Panc1 (cell line): ENCODE data around the gene VAMP2. TPM values are rescaled to one million over a fixed set of nuclear protein-coding genes. Genes with fewer than 3 reads are reported as not detected.

ENCODE experiments used
- ATAC-seq: fragments of 200-7000 bp; cut with Tn5 transposase; 2 replicates; pipeline ENCODE4 v1.9.1; 2020; ENCODE audit warnings: mild to moderate bottlenecking, moderate library complexity
- BruUV-seq: library from RNA; stranded (reverse); fragments of 400-500 nt; replicated peaks from 2 replicates; lab custom pipeline; 2021; lab: Mats Ljungman, UMichigan
- CTCF ChIA-PET: fragments of 300-600 bp; sonication (Branson Sonifier 250); formaldehyde crosslinking; loops from one replicate; lab custom pipeline; 2022; ENCODE audit warnings: antibody characterized with exemption; lab: Charles Lee
- POLR2A ChIA-PET: fragments of 300-600 bp; sonication (Branson Sonifier 250); formaldehyde crosslinking; loops from one replicate; lab custom pipeline; 2022; ENCODE audit warnings: antibody characterized with exemption; lab: Charles Lee
- DNase-seq: peaks from one replicate; pipeline ENCODE4 v3.0.0-alpha.2; 2010; ENCODE audit warnings: low read depth, low spot score
- H3K27ac ChIP-seq: 2 replicates; pipeline ENCODE4 v1.5.1; 2011; ENCODE audit warnings: mild to moderate bottlenecking, low read length, inconsistent platforms
- H3K27me3 ChIP-seq: fragments of 200-500 bp; sonication (Bioruptor generic); 2 replicates; pipeline ENCODE4 v1.6.0; 2014; ENCODE audit warnings: low read length, inconsistent platforms; ENCODE audit not compliant: control insufficient read depth, insufficient read depth
- H3K36me3 ChIP-seq: fragments of 200-500 bp; sonication (Bioruptor generic); 2 replicates; pipeline ENCODE4 v1.5.1; 2014; ENCODE audit warnings: inconsistent platforms, mild to moderate bottlenecking, low read length, moderate library complexity; ENCODE audit not compliant: control insufficient read depth, insufficient read depth
- H3K4me1 ChIP-seq: 2 replicates; pipeline ENCODE4 v1.5.1; 2011; ENCODE audit warnings: inconsistent platforms, mild to moderate bottlenecking, low read length, moderate library complexity; ENCODE audit not compliant: control insufficient read depth, insufficient read depth
- H3K4me3 ChIP-seq, 2 experiments: 2 replicates each; pipeline ENCODE4 v1.5.1; 2011 to 2012; ENCODE audit warnings: low read depth in 2 of 2, low read length in 2 of 2, mild to moderate bottlenecking in 2 of 2, inconsistent platforms in 1 of 2, moderate library complexity in 1 of 2
- H3K9me3 ChIP-seq: fragments of 200-500 bp; sonication (Bioruptor generic); 2 replicates; pipeline ENCODE4 v1.5.1; 2014; ENCODE audit warnings: low read depth, mild to moderate bottlenecking, inconsistent platforms, low read length, moderate library complexity; ENCODE audit not compliant: control insufficient read depth, insufficient read depth
- CTCF ChIP-seq: fragments of 450-650 bp; IDR thresholded peaks from 2 replicates; pipeline ENCODE4 v1.5.1; 2017; ENCODE audit warnings: mild to moderate bottlenecking
- POLR2AphosphoS5 ChIP-seq: IDR thresholded peaks from 2 replicates; pipeline ENCODE4 v1.6.1; 2012; ENCODE audit warnings: mild to moderate bottlenecking, low read depth, low read length, moderate library complexity
- REST ChIP-seq, 2 experiments: IDR thresholded peaks; 2 replicates each; pipeline ENCODE4 v1.6.1; 2011 to 2012; ENCODE audit warnings: low read depth in 2 of 2, control low read depth in 1 of 2, low read length in 1 of 2, mild to moderate bottlenecking in 1 of 2, moderate library complexity in 1 of 2; ENCODE audit not compliant: insufficient read depth in 1 of 2
- TCF7L2 ChIP-seq: IDR thresholded peaks from 2 replicates; pipeline ENCODE4 v1.6.1; 2011; ENCODE audit warnings: mild to moderate bottlenecking, low read depth, low read length, inconsistent platforms
- in situ Hi-C: cut with HindIII; loops from 2 replicates; pipeline ENCODE4 v1.10.0; 2016; ENCODE audit warnings: low sequenced_read_pairs, low pct_unique_long_range_greater_than_20kb
- intact Hi-C: fragments of 100-400 bp; cut with micrococcal nuclease; formaldehyde crosslinking; loops from one replicate; pipeline ENCODE4 v1.10.0; 2022; ENCODE audit not compliant: unreplicated experiment
- total RNA-seq: library from RNA; stranded (reverse); gene quantifications from one replicate; pipeline ENCODE4 v1.2.1, GENCODE V29; 2021; ENCODE audit not compliant: unreplicated experiment

Gene VAMP2
- total RNA-seq, 1 experiment from 2014 or later = 28.6 TPM

GRCh38 chr17:8120520-8121406 lies 42.0 kb downstream of the VAMP2 start:
- Histone ChIP-seq H3K27me3 (no peaks in the 10 kb centered on the region), H3K27ac (peak overlapping the region; percentile 74), H3K9me3 (no peaks in the 10 kb centered on the region), H3K4me3 (peak overlapping the region; percentile 60 to 92), H3K4me1 (0 out of 2 replicates have a peak, but pooled peaks cover 4% of the 10 kb centered on the region), H3K36me3 (no peaks in the 10 kb centered on the region)
- intact Hi-C loops = loop anchor here (10.0 kb wide), 1 partner anchor 104 kb away; no protein-coding TSS in a partner anchor
- ATAC-seq = peak; percentile 25
- TF ChIP-seq POLR2AphosphoS5 = peak; percentile 62
- TF ChIP-seq TCF7L2 = no peak
- TF ChIP-seq CTCF = peak; percentile 53
- in situ Hi-C loops = no loop called here
- no TSS peak for BruUV-seq
- ChIA-PET CTCF (interaction anchor here (0.6 to 1.1 kb wide), 4 partner anchors 101 to 530 kb away, joined by 3 to 4 read pairs (median 3); no protein-coding TSS in a partner anchor), POLR2A (interaction anchor here (0.6 kb wide), 1 partner anchor 11 kb away, joined by 3 read pairs; no protein-coding TSS in a partner anchor)
- no peak for DNase-seq

- no TSS peak for BruUV-seq
- peak overlapping the region; percentile 71; the same call in 1 of the 2 replicates for H3K27ac ChIP-seq
- intact Hi-C loops (loop anchor here (2.0 to 10.0 kb wide), 3 partner anchors 38 to 105 kb away; no protein-coding TSS in a partner anchor), in situ Hi-C loops (no loop called here)
- ChIA-PET CTCF (interaction anchor here (0.6 to 1.7 kb wide), 10 partner anchors 19 to 530 kb away, joined by 3 to 12 read pairs (median 4); no protein-coding TSS in a partner anchor), POLR2A (interaction anchor here (0.6 kb wide), 3 partner anchors 18 to 547 kb away, joined by 3 to 9 read pairs (median 7); no protein-coding TSS in a partner anchor)
- H3K27me3 ChIP-seq = no peaks in the 10 kb centered on the region
- H3K9me3 ChIP-seq = no peaks in the 10 kb centered on the region
- no peaks in the 10 kb centered on the region for H3K36me3 ChIP-seq
- 0 out of 2 replicates have a peak, but pooled peaks cover 2% of the 10 kb centered on the region for H3K4me1 ChIP-seq
- TF ChIP-seq POLR2AphosphoS5 (no peak), REST (IDR thresholded peaks at IDR 0.05; ENCODE audit: insufficient read depth in 1 of 2, low read depth in 2 of 2, low read length in 1 of 2) (0 out of 4 replicates have a peak, but pooled peaks of 1 of the 2 experiments have one; percentile 10)
- DNase-seq (peak; percentile 99), ATAC-seq (peak; percentile 52)
- peak overlapping the region; percentile 60 to 92 for H3K4me3 ChIP-seq
Measured at GRCh38 chr17:8119581-8120519, 42.9 kb downstream of the VAMP2 start.
